GM18907 (cell line): Measurements from ENCODE around the gene RAB40B.

Source experiments
- ATAC-seq: cut with Tn5 transposase; IDR thresholded peaks from one replicate; pipeline ENCODE4 v1.9.1; 2021; ENCODE audit warnings: mild to moderate bottlenecking, moderate library complexity; ENCODE audit not compliant: unreplicated experiment

The RAB40B gene

GRCh38 chr17:82692268-82692667 lies 6.2 kb downstream of the RAB40B start:
- no peak for ATAC-seq

GRCh38 chr17:82691714-82692113 lies 6.8 kb downstream of the RAB40B start:
- ATAC-seq: no peak

- no peak for ATAC-seq
Measured at GRCh38 chr17:82690786-82691489, 7.6 kb downstream of the RAB40B start.

GRCh38 chr17:82689077-82689476 lies 9.4 kb downstream of the RAB40B start:
- ATAC-seq: no peak

GRCh38 chr17:82687871-82688270 lies 10.6 kb downstream of the RAB40B start:
- ATAC-seq: no peak

GRCh38 chr17:82687375-82687861 lies 11.1 kb downstream of the RAB40B start:
- ATAC-seq: no peak

- ATAC-seq: no peak
Measured at GRCh38 chr17:82686366-82687324, 11.9 kb downstream of the RAB40B start.

GRCh38 chr17:82685291-82685690 lies 13.2 kb downstream of the RAB40B start:
- no peak for ATAC-seq

GRCh38 chr17:82684228-82684841 lies 14.2 kb downstream of the RAB40B start:
- peak; percentile 57 for ATAC-seq

GRCh38 chr17:82683534-82683933 lies 15.0 kb downstream of the RAB40B start:
- no peak for ATAC-seq

- no peak for ATAC-seq
Measured at GRCh38 chr17:82681547-82681946, 17.0 kb downstream of the RAB40B start.

- ATAC-seq: no peak
Measured at GRCh38 chr17:82679586-82680465, 18.7 kb downstream of the RAB40B start.

- no peak for ATAC-seq
Measured at GRCh38 chr17:82678265-82678891, 20.1 kb downstream of the RAB40B start.

- ATAC-seq: no peak
Measured at GRCh38 chr17:82677353-82677925, 21.1 kb downstream of the RAB40B start.

GRCh38 chr17:82675476-82676245 lies 22.8 kb downstream of the RAB40B start:
- ATAC-seq: no peak

GRCh38 chr17:82674656-82675475 lies 23.6 kb downstream of the RAB40B start:
- ATAC-seq: no peak

- ATAC-seq: no peak
Measured at GRCh38 chr17:82670661-82671450, 27.6 kb downstream of the RAB40B start.
